Measurements from ENCODE around the gene DLGAP1. TPM values are rescaled to one million over a fixed set of nuclear protein-coding genes. Genes with fewer than 3 reads are reported as not detected.

Gene DLGAP1
- total RNA-seq, 1 experiment from 2014 or later, result not detected

GRCh38 chr18:3658529-3658928 is 796.6 kb downstream of the DLGAP1 start:
- DNase-seq (ENCODE audit: low spot score), result no peak

GRCh38 chr18:3655254-3656050 is 799.7 kb downstream of the DLGAP1 start:
- no peak for DNase-seq (ENCODE audit: low spot score)

GRCh38 chr18:3654442-3655253 is 800.5 kb downstream of the DLGAP1 start:
- DNase-seq (ENCODE audit: low spot score), result no peak

GRCh38 chr18:3653851-3654441 is 801.2 kb downstream of the DLGAP1 start:
- peak; percentile 56 for DNase-seq (ENCODE audit: low spot score)

- peak; percentile 31 for DNase-seq (ENCODE audit: low spot score)
Observed at GRCh38 chr18:3653263-3653850, 801.8 kb downstream of the DLGAP1 start.

GRCh38 chr18:3652380-3653262 is 802.5 kb downstream of the DLGAP1 start:
- DNase-seq (ENCODE audit: low spot score), result peak; percentile 100

GRCh38 chr18:3651266-3651665 is 803.8 kb downstream of the DLGAP1 start:
- no peak for DNase-seq (ENCODE audit: low spot score)

- peak; percentile 80 for DNase-seq (ENCODE audit: low spot score)
Observed at GRCh38 chr18:3650521-3651042, 804.5 kb downstream of the DLGAP1 start.

GRCh38 chr18:3649633-3650426 is 805.3 kb downstream of the DLGAP1 start:
- peak; percentile 97 for DNase-seq (ENCODE audit: low spot score)

GRCh38 chr18:3649135-3649632 is 805.9 kb downstream of the DLGAP1 start:
- no peak for DNase-seq (ENCODE audit: low spot score)

GRCh38 chr18:3648641-3649040 is 806.5 kb downstream of the DLGAP1 start:
- peak; percentile 32 for DNase-seq (ENCODE audit: low spot score)

- DNase-seq (ENCODE audit: low spot score), result no peak
Observed at GRCh38 chr18:3648200-3648599, 806.9 kb downstream of the DLGAP1 start.

GRCh38 chr18:3647636-3648035 is 807.5 kb downstream of the DLGAP1 start:
- no peak for DNase-seq (ENCODE audit: low spot score)

- DNase-seq (ENCODE audit: low spot score), result no peak
Observed at GRCh38 chr18:3645384-3646156, 809.5 kb downstream of the DLGAP1 start.

GRCh38 chr18:3634250-3634939 is 820.7 kb downstream of the DLGAP1 start:
- no peak for DNase-seq (ENCODE audit: low spot score)

- DNase-seq (ENCODE audit: low spot score), result no peak
Observed at GRCh38 chr18:3631887-3632286, 823.2 kb downstream of the DLGAP1 start.

- DNase-seq (ENCODE audit: low spot score), result no peak
Observed at GRCh38 chr18:3626929-3627458, 828.1 kb downstream of the DLGAP1 start.

- DNase-seq (ENCODE audit: low spot score), result peak; percentile 35
Observed at GRCh38 chr18:3625742-3626091, 829.4 kb downstream of the DLGAP1 start.
